Lower leg skin (tissue), 4 donors: ENCODE measurements around the gene FKBP5. TPM values are rescaled to one million over a fixed set of nuclear protein-coding genes. Genes with fewer than 3 reads are reported as not detected.

ENCODE experiments used
- DNase-seq, 2 donors: peaks; one replicate each; pipeline ENCODE4 v3.0.0-alpha.2; 2019; ENCODE audit warnings: low spot score in 2 of 2
- H3K4me3 ChIP-seq: fragments of 200-600 bp; sonication (generic); 2 replicates; pipeline ENCODE4 v1.5.1; 2017; ENCODE audit warnings: mild to moderate bottlenecking, low read depth; ENCODE audit not compliant: poor library complexity, severe bottlenecking
- CTCF ChIP-seq, 3 donors: fragments of 450-650 bp; IDR thresholded peaks; one replicate each; pipeline ENCODE4 v1.5.1; 2016; ENCODE audit warnings: antibody characterized with exemption in 3 of 3, mild to moderate bottlenecking in 3 of 3, moderate library complexity in 2 of 3
- POLR2A ChIP-seq, 2 donors: fragments of 450-650 bp; IDR thresholded peaks; one replicate each; pipeline ENCODE4 v1.6.1; 2016 to 2017; ENCODE audit warnings: antibody characterized with exemption in 2 of 2, mild to moderate bottlenecking in 1 of 2, moderate library complexity in 1 of 2
- WGBS, 2 donors: methylation state at CpG; one replicate each; pipeline ENCODE4 v1.1.5; 2018; 5-methylcytosine and 5-hydroxymethylcytosine counted together
- intact Hi-C: fragments of 100-400 bp; cut with DNase I; formaldehyde crosslinking; loops from one replicate; pipeline ENCODE4 v1.15.0; 2023; ENCODE audit warnings: low total_unique reads
- total RNA-seq, 4 donors: library from RNA; depleted of rRNA; stranded (reverse); fragments of >200 nt; gene quantifications; one replicate each; pipeline ENCODE4 v1.1.0, GENCODE V29; 2016

FKBP5 gene
- total RNA-seq, 4 donors from 2014 or later, result 166 to 278 (median 238) TPM

- H3K4me3 ChIP-seq, result no peak overlapping the region
- DNase-seq, result no peak
- no peak for TF ChIP-seq CTCF (IDR thresholded peaks at IDR 0.05)
- no peak for TF ChIP-seq POLR2A (IDR thresholded peaks at IDR 0.05)
- intact Hi-C loops, result no loop called here
Measured at GRCh38 chr6:35668744-35669450, 19.8 kb downstream of the FKBP5 start.

DNA sequence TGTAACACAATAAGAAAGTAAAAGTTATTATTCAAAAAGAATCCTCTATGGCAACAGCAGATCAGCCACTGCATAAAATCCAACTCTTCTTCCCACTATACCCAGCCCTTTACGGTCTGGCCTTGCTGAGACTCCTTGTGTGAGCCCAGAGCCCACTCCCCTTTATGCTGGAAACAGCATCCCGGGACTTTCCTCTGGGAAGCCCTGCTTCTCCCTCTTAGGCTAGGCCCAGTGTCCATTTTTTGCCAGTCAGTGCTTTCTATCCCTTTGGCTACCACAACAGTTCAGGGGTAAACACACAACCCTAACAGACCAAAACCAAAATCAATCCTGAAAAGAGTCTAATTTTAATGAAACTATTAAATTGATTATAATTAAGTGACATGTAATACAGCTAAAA is 20.6 kb downstream of the FKBP5 start:
- intact Hi-C loops, result no loop called here
- DNase-seq, result no peak
- no peak overlapping the region for H3K4me3 ChIP-seq
- TF ChIP-seq POLR2A (IDR thresholded peaks at IDR 0.05), result no peak
- no peak for TF ChIP-seq CTCF (IDR thresholded peaks at IDR 0.05)
- WGBS, 2 donors, result 85 to 93% methylated on average over 2 of the region's 2 CpGs

GRCh38 chr6:35665573-35665972 is 23.1 kb downstream of the FKBP5 start:
- H3K4me3 ChIP-seq, result no peak overlapping the region
- intact Hi-C loops, result no loop called here
- TF ChIP-seq CTCF (IDR thresholded peaks at IDR 0.05) (no peak), POLR2A (IDR thresholded peaks at IDR 0.05) (no peak)
- DNase-seq, result no peak
- 87 to 96% methylated on average over 3 of the region's 3 CpGs for WGBS, 2 donors

DNA sequence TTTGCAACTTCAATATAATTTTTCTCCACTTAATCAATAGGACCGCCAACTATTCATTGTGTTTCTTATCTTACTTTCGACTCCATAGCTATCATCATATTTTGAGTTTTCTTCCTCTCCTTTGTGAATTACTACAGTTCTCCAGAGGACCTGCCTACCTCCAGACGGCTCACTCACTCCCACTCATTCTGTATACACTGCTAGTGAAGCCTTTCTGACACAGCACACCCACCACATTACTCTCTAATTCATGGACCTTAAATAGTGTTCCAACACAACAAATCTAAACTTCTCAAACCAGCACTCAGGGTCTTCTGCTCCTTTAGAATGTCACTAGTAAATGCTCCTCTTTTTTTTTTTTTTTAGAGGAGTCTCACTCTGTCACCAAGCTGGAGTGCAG is 23.8 kb downstream of the FKBP5 start:
- WGBS, 2 donors, result 88% methylated on average over 3 of the region's 3 CpGs
- intact Hi-C loops, result no loop called here

DNA sequence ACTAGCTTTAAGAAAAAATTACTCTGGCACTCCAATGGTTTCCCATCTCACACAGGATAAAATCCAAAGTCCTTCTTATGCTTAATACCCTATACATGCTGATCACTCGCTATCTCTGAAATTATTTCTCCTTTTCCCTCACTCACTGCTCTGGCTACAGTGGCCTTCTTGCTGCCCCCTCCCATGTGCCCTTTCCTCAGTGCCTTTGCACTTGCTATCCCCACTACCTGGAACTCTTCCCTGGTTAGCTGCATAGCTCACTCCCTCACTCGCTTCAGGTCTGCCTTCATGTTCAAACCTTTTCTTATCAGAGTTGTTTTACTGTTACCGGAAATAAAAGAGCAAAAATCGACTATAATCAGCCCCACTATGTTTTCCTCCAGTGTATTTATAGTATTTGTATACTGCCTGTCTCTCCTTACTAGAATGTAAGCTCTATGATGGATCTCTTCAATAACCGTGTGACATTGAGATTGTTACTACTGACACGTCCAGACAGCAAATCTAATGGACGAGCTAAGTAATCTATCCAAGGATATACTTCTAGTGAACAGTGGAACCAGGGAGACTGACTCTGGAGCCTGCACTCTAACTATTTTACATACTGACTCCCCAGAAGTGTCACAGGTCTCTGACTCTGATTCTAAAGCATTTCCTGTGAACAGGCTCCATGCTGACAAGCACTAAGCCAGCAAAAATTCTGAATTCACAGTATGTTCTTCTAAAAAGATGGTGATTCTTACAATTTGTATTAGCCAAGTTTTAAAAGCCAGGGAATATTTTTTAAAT is 25.1 kb downstream of the FKBP5 start:
- DNase-seq, result no peak
- H3K4me3 ChIP-seq, result no peak overlapping the region
- 79 to 82% methylated on average over 7 of the region's 7 CpGs for WGBS, 2 donors
- TF ChIP-seq POLR2A (IDR thresholded peaks at IDR 0.05) (no peak), CTCF (IDR thresholded peaks at IDR 0.05) (no peak)
- intact Hi-C loops, result no loop called here

More for the DNA sequence above, 23.8 kb downstream of the FKBP5 start:
- no peak for DNase-seq
- H3K4me3 ChIP-seq, result no peak overlapping the region
- no peak for TF ChIP-seq POLR2A (IDR thresholded peaks at IDR 0.05)

DNA sequence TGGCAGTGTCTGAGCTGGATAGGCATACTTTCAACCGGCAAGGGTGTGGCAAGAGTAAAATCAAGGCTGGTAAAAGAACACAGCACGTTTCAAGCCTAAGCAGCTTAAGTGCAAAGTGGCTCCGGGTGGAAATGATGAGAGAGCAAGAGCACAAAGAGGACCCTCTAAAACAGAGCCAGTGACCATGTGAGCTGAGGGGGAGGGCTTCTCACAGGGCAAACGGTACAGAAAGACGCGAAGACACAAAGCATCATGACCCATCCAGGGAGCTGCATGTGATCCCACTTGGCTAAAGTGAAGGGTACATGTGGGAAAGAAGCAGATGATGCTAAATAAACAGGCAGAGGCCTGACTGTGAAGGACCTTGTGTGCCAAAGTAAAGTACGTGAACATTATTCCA is 25.7 kb downstream of the FKBP5 start:
- intact Hi-C loops, result no loop called here
- H3K4me3 ChIP-seq, result no peak overlapping the region
- TF ChIP-seq CTCF (IDR thresholded peaks at IDR 0.05) (no peak), POLR2A (IDR thresholded peaks at IDR 0.05) (no peak)
- 43 to 59% methylated on average over 7 of the region's 7 CpGs for WGBS, 2 donors
- no peak for DNase-seq
